ENCODE measurements around the gene KBTBD12.

DNA sequence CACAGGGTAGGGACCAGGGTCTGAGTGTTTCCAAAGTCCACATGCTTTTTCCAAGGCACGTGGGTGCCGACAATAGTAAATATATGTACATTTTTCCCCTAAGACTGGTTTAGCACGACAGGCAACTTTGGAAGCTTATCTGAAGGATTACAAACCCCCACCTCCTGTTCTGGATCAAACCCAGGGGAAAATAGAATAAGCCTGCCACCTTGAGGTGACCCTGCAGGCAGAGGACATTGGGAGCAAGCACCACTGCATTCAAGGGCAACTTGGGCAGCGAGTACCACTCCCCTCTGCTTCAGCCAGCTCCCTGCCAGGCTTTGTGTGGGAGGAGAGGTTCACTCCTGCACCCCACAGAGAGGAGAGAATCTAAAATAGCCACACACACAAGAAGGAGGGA is 44.8 kb downstream of the KBTBD12 start:
- TF ChIP-seq POLR2A (IDR thresholded peaks at IDR 0.05; ENCODE audit: low read depth, low read length): no peak
- no peak for TF ChIP-seq POLR2AphosphoS5 (IDR thresholded peaks at IDR 0.05; ENCODE audit: low read depth, low read length)
- TF ChIP-seq TAF1 (IDR thresholded peaks at IDR 0.05; ENCODE audit: borderline replicate concordance, low read depth, low read length): no peak

Data from GM12892 (cell line).